Ovary (tissue), 3 donors: ENCODE measurements around the gene AIG1.

Experiments used
- POLR2A ChIP-seq: fragments of 450-650 bp; IDR thresholded peaks from one replicate; pipeline ENCODE4 v1.6.1; 2017; ENCODE audit warnings: antibody characterized with exemption, mild to moderate bottlenecking, moderate library complexity
- TF ChIP-seq, protein P1 (sequence below), 3 donors: fragments of 450-650 bp in 2 of 3; fragments of 200-600 bp in 1 of 3; IDR thresholded peaks; one replicate each; pipeline versions ENCODE4 v1.5.1 to v1.8.0; 2016 to 2022; ENCODE audit warnings: antibody characterized with exemption in 3 of 3, mild to moderate bottlenecking in 1 of 3
- donor health status: DM: no; HTN: no; CAD: no.

DNA sequence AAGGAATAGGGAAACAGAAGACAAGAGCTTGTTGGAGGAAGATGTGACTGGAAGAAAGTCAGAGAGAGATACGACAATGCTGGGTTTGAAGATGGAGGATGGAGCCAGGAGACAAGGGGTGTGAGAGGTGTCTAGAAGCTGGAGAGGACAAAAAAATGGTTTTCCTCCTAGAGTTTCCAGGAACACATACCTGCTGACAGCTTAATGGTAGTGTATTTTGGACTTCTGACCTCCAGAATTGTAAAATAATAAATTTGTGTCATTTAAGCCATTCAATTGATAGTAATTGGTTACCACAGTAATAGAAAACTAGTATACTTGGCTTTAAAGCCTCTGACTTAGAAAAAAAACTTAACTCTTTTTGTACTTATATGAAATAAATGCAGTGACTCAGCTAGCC is 3.6 kb downstream of the AIG1 start:
- TF ChIP-seq, protein P1, sequence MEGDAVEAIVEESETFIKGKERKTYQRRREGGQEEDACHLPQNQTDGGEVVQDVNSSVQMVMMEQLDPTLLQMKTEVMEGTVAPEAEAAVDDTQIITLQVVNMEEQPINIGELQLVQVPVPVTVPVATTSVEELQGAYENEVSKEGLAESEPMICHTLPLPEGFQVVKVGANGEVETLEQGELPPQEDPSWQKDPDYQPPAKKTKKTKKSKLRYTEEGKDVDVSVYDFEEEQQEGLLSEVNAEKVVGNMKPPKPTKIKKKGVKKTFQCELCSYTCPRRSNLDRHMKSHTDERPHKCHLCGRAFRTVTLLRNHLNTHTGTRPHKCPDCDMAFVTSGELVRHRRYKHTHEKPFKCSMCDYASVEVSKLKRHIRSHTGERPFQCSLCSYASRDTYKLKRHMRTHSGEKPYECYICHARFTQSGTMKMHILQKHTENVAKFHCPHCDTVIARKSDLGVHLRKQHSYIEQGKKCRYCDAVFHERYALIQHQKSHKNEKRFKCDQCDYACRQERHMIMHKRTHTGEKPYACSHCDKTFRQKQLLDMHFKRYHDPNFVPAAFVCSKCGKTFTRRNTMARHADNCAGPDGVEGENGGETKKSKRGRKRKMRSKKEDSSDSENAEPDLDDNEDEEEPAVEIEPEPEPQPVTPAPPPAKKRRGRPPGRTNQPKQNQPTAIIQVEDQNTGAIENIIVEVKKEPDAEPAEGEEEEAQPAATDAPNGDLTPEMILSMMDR (IDR thresholded peaks at IDR 0.05): no peak
- no peak for TF ChIP-seq POLR2A
